H1 (cell line): Measurements from ENCODE around the gene STXBP6. TPM values are rescaled to one million over a fixed set of nuclear protein-coding genes. Genes with fewer than 3 reads are reported as not detected.

Experiments
- EZH2 ChIP-seq: fragments of 200-600 bp; sonication (generic); IDR thresholded peaks from 2 replicates; pipeline ENCODE4 v1.7.1; 2012; ENCODE audit warnings: low read depth, mild to moderate bottlenecking, moderate library complexity, low read length, inconsistent platforms; ENCODE audit not compliant: severe bottlenecking
- JUN ChIP-seq: IDR thresholded peaks from 2 replicates; pipeline ENCODE4 v1.6.1; 2011; ENCODE audit warnings: low read depth, mild to moderate bottlenecking, improper control_type of control experiment, low read length
- MAFK ChIP-seq: IDR thresholded peaks from 2 replicates; pipeline ENCODE4 v1.6.1; 2012; ENCODE audit warnings: low read depth, mild to moderate bottlenecking, improper control_type of control experiment, low read length
- POLR2AphosphoS5 ChIP-seq: IDR thresholded peaks from 2 replicates; pipeline ENCODE4 v1.6.1; 2011; ENCODE audit warnings: low read depth, low read length
- RXRA ChIP-seq: IDR thresholded peaks from 2 replicates; pipeline ENCODE4 v1.6.1; 2011; ENCODE audit warnings: low read depth, mild to moderate bottlenecking, low read length, moderate library complexity; ENCODE audit not compliant: insufficient read depth
- ZNF274 ChIP-seq: IDR thresholded peaks from 2 replicates; pipeline ENCODE4 v1.7.0; 2012; ENCODE audit warnings: low read length, borderline replicate concordance; ENCODE audit errors: extremely low read depth
- polyA plus RNA-seq, 7 experiments: library from polyadenylated mRNA; depleted of rRNA in 3 of 7; stranded (reverse) in 5 of 7; unstranded in 2 of 7; fragments of >200 nt in 5 of 7; fragments of 200-250 nt in 2 of 7; gene quantifications; 1 replicate in 5 of 7; 2 replicates in 1 of 7; 4 replicates in 1 of 7; pipeline versions ENCODE4 v1.2.1 to v1.2.3, GENCODE V29; 2011 to 2013; ENCODE audit warnings: missing spikeins in 2 of 7, mixed read lengths in 2 of 7
- total RNA-seq: library from RNA; stranded (reverse); fragmentation: NEBNext Ultra II Directional; extraction: Animal tissue kit (Norgen Biotek cat#: 25700); gene quantifications from 2 replicates; pipeline ENCODE4 v1.2.1, GENCODE V29; 2021
- TF ChIP-seq, protein P1 (sequence below): fragments of 300-600 bp; sonication (generic); IDR thresholded peaks from 2 replicates; pipeline ENCODE4 v1.7.1; 2012; ENCODE audit warnings: low read length, moderate library complexity, mild to moderate bottlenecking, inconsistent platforms; ENCODE audit not compliant: insufficient replicate concordance

Gene STXBP6
- total and polyA plus RNA-seq, 2 of the 8 experiments (the other 6 are each of a cell fraction or from before 2014, with no cell fraction given), result 9.4 to 18.1 TPM

DNA sequence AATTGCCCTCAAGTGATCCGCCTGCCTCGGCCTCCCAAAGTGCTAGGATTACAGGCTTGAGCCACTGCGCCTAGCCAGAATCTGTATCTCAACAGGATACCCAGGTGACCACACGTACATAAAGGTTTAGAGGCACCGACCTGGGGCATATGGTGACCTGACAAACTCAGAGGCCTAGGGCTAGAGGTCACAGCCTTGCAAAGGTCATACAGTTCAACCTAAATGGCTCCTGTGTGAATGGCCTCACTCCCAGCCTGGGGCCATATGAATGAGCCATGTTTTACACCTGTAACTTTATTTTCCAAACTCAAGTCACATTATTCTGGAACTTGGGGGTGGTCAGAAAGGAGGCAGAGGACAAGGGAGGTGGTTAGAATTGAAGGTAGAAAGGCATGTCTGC, 10.0 kb downstream of the STXBP6 start (continued):
- TF ChIP-seq, protein P1, sequence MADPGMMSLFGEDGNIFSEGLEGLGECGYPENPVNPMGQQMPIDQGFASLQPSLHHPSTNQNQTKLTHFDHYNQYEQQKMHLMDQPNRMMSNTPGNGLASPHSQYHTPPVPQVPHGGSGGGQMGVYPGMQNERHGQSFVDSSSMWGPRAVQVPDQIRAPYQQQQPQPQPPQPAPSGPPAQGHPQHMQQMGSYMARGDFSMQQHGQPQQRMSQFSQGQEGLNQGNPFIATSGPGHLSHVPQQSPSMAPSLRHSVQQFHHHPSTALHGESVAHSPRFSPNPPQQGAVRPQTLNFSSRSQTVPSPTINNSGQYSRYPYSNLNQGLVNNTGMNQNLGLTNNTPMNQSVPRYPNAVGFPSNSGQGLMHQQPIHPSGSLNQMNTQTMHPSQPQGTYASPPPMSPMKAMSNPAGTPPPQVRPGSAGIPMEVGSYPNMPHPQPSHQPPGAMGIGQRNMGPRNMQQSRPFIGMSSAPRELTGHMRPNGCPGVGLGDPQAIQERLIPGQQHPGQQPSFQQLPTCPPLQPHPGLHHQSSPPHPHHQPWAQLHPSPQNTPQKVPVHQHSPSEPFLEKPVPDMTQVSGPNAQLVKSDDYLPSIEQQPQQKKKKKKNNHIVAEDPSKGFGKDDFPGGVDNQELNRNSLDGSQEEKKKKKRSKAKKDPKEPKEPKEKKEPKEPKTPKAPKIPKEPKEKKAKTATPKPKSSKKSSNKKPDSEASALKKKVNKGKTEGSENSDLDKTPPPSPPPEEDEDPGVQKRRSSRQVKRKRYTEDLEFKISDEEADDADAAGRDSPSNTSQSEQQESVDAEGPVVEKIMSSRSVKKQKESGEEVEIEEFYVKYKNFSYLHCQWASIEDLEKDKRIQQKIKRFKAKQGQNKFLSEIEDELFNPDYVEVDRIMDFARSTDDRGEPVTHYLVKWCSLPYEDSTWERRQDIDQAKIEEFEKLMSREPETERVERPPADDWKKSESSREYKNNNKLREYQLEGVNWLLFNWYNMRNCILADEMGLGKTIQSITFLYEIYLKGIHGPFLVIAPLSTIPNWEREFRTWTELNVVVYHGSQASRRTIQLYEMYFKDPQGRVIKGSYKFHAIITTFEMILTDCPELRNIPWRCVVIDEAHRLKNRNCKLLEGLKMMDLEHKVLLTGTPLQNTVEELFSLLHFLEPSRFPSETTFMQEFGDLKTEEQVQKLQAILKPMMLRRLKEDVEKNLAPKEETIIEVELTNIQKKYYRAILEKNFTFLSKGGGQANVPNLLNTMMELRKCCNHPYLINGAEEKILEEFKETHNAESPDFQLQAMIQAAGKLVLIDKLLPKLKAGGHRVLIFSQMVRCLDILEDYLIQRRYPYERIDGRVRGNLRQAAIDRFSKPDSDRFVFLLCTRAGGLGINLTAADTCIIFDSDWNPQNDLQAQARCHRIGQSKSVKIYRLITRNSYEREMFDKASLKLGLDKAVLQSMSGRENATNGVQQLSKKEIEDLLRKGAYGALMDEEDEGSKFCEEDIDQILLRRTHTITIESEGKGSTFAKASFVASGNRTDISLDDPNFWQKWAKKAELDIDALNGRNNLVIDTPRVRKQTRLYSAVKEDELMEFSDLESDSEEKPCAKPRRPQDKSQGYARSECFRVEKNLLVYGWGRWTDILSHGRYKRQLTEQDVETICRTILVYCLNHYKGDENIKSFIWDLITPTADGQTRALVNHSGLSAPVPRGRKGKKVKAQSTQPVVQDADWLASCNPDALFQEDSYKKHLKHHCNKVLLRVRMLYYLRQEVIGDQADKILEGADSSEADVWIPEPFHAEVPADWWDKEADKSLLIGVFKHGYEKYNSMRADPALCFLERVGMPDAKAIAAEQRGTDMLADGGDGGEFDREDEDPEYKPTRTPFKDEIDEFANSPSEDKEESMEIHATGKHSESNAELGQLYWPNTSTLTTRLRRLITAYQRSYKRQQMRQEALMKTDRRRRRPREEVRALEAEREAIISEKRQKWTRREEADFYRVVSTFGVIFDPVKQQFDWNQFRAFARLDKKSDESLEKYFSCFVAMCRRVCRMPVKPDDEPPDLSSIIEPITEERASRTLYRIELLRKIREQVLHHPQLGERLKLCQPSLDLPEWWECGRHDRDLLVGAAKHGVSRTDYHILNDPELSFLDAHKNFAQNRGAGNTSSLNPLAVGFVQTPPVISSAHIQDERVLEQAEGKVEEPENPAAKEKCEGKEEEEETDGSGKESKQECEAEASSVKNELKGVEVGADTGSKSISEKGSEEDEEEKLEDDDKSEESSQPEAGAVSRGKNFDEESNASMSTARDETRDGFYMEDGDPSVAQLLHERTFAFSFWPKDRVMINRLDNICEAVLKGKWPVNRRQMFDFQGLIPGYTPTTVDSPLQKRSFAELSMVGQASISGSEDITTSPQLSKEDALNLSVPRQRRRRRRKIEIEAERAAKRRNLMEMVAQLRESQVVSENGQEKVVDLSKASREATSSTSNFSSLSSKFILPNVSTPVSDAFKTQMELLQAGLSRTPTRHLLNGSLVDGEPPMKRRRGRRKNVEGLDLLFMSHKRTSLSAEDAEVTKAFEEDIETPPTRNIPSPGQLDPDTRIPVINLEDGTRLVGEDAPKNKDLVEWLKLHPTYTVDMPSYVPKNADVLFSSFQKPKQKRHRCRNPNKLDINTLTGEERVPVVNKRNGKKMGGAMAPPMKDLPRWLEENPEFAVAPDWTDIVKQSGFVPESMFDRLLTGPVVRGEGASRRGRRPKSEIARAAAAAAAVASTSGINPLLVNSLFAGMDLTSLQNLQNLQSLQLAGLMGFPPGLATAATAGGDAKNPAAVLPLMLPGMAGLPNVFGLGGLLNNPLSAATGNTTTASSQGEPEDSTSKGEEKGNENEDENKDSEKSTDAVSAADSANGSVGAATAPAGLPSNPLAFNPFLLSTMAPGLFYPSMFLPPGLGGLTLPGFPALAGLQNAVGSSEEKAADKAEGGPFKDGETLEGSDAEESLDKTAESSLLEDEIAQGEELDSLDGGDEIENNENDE, result no peak
- TF ChIP-seq ZNF274 (no peak), POLR2AphosphoS5 (no peak), RXRA (no peak), EZH2 (no peak), MAFK (no peak), JUN (no peak)
